DMS 273 (cell line): ENCODE results near the gene AFF1.
"Not testable (repeated sequence)": the region's sequence is repeated elsewhere in the genome, so short reads cannot be mapped to it uniquely, and the experiment has no call there.

ENCODE experiments used
- DNase-seq: peaks from one replicate; lab custom pipeline; 2025; ENCODE audit not compliant: unreplicated experiment; lab: John Stamatoyannopoulos, UW

AFF1 gene

GRCh38 chr4:87033902-87034301, 99.1 kb downstream of the AFF1 start:
- DNase-seq = no peak

DNA sequence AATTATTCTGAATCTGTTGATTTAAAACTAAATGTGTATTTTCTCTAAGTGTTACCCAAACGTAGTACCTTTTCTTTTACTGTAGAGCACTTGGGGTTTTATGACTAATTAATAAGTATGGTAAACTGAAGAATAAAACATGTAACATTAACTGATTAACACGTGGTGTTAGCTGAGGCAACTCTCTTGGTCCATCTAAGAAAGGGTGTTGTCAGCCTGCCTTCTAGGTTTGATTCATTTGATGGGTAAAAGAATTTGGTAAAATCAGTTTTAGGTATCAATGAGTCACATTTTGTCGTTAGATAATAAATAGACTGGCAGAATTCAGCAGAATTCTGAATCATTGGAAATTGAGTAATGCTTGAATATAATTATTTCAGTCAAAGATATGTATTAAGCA, 99.7 kb downstream of the AFF1 start:
- DNase-seq = no peak

DNA sequence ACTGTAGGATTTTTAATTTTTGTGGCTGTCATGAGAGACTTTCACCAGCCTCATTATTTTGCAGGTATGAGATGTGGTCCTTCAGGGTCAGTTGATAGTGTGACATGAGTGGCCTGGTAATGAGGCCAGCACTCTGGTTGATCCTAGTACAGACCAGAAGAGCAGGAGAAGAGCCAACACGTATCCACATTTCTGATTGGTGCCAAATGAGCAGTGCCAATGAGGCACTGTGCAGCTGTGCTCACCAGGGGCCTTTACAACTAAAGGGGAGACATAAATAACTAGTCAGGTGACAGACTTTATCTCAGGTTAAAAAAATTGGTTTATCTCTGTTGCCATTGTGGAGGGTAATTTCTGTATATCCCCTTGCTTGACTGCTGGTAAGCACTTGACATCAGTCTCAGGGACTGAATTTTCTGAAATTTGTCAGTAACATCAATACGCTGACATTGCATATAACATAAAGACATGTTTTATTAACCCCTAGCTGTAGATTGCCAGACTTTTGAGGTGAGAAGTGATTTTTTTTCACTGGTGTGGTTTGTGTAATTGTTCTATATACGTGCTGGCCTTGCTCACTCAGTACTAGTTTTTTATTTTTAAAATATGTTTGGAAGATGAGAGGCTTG, 101.2 kb downstream of the AFF1 start:
- DNase-seq = peak; percentile 18

- DNase-seq = no peak
These were observed 101.9 kb downstream of the AFF1 start for GRCh38 chr4:87036713-87037112.

GRCh38 chr4:87037171-87037570, 102.4 kb downstream of the AFF1 start:
- not testable (repeated sequence) for DNase-seq

DNA sequence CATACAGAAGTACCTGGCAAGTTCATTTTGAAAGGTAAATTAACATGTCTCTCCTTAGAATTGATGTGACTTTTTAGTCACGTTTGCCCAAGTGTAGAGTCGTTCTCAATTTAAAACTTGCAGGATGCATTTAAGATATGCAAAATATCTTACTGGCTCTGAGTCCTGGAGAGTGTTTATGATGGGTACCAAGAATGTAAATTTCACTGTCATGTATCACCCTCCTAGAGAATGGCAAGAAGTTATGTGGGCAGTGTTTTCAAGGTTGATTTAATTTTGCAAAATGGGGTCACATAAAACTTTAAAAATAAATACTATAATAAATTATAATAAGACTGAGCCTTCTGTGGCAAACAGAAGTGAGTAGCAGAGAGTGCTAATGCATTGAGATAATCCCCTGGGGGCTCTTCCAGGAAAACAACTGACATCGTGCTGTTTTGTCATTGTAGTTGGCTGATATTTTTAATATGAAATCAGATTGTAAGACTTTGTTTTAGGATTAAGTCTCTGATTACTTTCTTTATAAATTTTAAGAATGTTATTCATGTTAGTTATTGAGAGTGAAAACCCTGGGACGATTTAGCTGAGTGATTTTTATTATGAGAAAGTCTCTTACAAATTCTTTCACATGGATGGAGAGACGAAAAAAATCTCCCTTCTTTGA, 103.0 kb downstream of the AFF1 start:
- DNase-seq = peak; percentile 8

DNA sequence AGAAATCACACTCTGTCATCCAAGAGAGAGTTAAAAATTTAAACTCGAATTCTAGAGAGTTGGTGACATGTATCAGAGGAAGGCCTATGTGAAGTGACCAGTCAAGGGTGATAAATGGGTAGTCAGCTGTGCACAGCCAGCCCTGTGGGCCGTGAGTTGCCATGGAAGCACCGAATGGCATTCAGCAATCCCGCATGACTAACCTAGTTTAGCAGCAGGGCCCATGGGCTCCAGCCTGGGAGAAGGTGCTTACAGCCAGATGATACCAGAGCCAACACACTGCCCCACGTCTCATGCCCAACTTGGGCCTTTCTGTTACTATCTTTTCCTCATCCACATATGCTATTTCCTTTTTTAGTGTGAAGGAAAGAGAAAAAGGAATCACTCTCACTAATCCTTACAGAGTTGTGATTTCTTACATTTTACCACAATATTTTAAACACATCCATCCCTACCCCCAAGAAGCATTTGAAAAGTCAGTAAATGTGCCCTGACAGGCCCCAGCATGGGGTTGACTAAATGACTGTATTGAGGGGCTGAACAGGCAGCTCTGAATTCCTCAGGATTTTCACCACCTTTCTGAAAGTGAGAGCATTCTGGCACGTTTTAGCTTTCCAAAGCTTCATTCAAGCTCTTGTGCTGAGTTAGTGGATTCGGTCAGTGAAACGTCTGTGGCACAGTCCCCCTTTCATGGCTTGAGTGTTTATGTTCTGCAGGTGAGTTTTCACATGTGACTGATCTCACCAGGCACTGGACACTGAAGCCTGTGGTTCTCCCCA, 104.2 kb downstream of the AFF1 start:
- DNase-seq = peak; percentile 84

DNA sequence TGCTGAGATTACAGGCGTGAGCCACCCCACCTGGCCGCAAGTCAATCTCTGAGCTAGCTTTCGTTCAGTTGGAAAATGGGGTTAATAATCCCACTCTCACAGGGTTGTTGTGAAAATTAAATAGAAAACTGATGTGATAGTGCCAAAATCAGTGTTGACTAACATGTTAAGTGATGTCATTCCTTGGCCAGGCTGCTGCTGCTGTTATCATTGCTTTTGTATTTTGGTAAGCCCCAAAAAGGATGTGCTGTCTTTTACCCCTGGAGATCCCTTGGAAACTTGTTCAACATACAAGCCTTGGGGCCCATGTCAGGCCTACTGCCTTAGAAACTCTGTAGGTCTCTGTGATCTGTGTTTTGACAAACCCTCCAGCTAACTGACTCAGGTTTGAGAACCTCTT, 106.3 kb downstream of the AFF1 start:
- no peak for DNase-seq

GRCh38 chr4:87042221-87042620, 107.4 kb downstream of the AFF1 start:
- no peak for DNase-seq

DNA sequence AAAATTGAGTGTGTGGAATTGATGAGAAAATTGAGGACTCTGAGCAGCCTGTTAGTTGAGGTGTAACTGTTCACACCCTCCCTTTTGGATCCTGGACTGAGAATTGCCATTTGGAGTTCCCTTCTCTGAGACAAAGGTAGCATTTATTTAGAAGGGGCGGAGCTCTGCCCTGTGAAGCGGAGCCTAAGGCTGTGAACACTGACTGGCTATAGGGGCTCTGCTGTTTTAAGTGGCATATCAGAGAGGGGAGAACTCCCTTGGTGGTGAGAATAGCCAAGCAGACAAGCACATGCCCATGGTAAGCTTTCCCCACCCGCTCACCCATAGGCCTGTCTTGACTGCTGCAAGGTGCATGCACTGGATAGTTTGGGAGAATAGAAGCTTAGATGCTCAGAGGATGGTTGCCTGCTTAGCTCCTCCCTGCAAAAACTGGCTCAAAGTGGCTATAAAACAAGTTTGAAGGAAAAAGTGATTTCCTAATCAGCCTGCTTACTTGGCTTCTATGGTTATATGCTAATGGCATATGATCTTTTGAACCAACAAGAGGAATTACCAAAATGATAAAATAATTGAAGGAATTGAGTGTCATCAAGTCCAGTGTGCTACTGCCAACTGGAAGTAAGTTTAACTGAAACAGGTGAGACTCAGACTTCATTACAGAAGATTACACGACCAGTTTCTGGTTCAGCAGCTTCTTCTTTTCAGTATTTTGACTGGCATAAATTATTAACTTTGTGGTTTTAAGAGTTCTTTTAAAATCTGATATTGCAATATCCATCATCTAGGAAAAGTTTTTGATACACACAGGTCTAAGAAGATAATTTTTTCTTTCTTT, 108.4 kb downstream of the AFF1 start:
- no peak for DNase-seq

GRCh38 chr4:87044511-87045233, 109.9 kb downstream of the AFF1 start:
- no peak for DNase-seq

- no peak for DNase-seq
These were observed 110.4 kb downstream of the AFF1 start for GRCh38 chr4:87045234-87045558.

DNA sequence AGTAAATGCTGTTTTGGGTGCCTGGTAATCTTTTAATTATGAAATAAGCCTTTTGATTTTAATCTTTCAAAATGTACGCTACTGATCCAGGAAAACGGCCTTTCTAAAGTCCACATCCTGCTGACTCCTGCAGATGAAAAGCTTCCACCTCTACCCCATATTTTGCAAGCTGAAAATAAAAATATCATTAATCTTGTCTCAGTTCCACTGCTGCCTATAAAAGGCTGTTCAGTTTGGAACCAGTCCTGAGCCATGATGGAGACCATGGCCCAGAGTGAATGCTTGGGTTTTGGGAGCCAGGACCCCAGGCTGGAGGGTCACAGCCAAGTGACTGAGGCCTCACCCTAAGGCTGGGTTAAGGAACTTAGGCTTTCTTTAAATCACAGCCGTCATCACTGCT, 110.8 kb downstream of the AFF1 start:
- no peak for DNase-seq

- DNase-seq = no peak
These were observed 111.3 kb downstream of the AFF1 start for GRCh38 chr4:87046121-87046551.

DNA sequence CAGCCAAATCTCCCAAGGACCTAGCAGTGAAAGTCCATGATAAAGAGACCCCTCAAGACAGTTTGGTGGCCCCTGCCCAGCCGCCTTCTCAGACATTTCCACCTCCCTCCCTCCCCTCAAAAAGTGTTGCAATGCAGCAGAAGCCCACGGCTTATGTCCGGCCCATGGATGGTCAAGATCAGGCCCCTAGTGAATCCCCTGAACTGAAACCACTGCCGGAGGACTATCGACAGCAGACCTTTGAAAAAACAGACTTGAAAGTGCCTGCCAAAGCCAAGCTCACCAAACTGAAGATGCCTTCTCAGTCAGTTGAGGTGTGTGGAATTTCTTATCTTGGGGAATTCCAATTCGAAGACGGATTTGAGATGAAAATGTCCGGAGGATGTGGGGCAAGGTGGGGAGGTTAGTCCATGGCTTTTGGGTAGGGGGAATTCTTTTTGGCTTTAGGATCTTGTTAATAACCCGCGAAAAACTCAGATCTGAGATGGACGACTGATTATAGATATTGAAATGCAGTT, 112.5 kb downstream of the AFF1 start:
- no peak for DNase-seq

DNA sequence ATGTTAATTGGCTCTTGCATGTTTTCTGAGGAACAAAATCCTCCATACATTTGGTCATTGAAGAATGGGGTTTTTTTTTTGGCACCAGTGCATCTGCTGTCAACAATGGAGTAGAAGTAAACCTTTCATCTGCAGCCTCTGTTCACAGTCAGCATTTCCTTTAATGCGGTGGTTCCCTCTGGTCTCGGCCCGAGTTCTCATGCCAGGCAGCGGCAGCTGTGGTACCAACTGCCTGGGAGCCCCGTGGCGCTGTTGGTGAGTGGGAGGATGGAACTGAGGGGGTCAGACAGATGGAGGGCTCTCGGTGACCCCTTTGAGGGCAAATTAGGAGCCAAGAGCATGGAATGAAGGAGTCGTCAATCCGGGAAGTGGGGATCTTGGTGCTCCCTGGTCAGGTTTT, 114.7 kb downstream of the AFF1 start:
- peak; percentile 84 for DNase-seq

GRCh38 chr4:87050596-87050995, 115.8 kb downstream of the AFF1 start:
- no peak for DNase-seq

- no peak for DNase-seq
These were observed 116.4 kb downstream of the AFF1 start for GRCh38 chr4:87051121-87051713.

DNA sequence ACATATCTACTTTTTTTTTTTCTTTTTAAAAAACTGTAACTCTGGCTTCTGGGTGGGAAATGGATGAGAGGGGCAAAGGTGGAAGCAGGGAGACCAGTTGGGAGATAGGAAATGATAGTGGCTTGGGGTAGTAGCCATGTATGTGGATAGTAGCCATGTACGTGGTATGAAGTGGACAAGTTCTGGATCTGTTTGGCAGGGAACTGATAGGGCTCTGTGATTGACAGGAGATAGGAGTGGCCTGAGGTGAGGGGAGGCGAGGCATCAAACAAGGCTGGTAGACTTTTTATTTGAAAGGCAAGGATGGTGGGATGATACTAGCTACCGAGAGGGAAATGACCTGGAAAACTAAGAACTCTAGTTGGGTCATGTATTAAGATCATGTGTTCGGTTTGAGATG, 117.8 kb downstream of the AFF1 start:
- DNase-seq = peak; percentile 14

- DNase-seq = peak; percentile 46
These were observed 118.4 kb downstream of the AFF1 start for GRCh38 chr4:87053176-87053658.
